GM12878 (cell line): Measurements from ENCODE around the gene CETN1. TPM values are rescaled to one million over a fixed set of nuclear protein-coding genes. Genes with fewer than 3 reads are reported as not detected.

Source experiments
- ATAC-seq: fragments of 200-7000 bp; cut with Tn5 transposase; 3 replicates; pipeline ENCODE4 v1.9.1; 2020; ENCODE audit warnings: mild to moderate bottlenecking, moderate library complexity
- BruUV-seq: library from RNA; stranded (reverse); fragments of 400-500 nt; replicated peaks from 2 replicates; lab custom pipeline; 2021; lab: Mats Ljungman, UMichigan
- CTCF ChIA-PET: fragments of 300-600 bp; sonication (Branson Sonifier 250); formaldehyde crosslinking; extraction: SDS; loops from one replicate; lab custom pipeline; 2021; ENCODE audit warnings: inconsistent platforms; lab: Yijun Ruan, JAX
- POLR2A ChIA-PET: fragments of 350-600 bp; formaldehyde crosslinking; extraction: SDS; loops from one replicate; lab custom pipeline; 2021; ENCODE audit warnings: inconsistent platforms; lab: Charles Lee
- RAD21 ChIA-PET: fragments of 300-600 bp; sonication (Branson Sonifier 250); formaldehyde crosslinking; loops from one replicate; lab custom pipeline; 2023; ENCODE audit warnings: antibody characterized with exemption; ENCODE audit not compliant: unreplicated experiment; lab: Charles Lee
- SMC1A ChIA-PET: fragments of 300-600 bp; sonication (Branson Sonifier 250); formaldehyde crosslinking; loops from one replicate; lab custom pipeline; 2023; ENCODE audit not compliant: unreplicated experiment, uncharacterized antibody; lab: Charles Lee
- DNase-seq: peaks from one replicate; pipeline ENCODE4 v3.0.0-alpha.2; 2011; ENCODE audit warnings: low read depth, low spot score
- FAIRE-seq: peaks from 3 replicates; lab custom pipeline; 2011; peaks lifted over from hg19 to GRCh38; lab: Jason Lieb, UNC
- H2AFZ ChIP-seq: 2 replicates; pipeline ENCODE4 v1.6.0; 2011; ENCODE audit warnings: low read depth, low read length, control low read depth; ENCODE audit not compliant: control insufficient read depth
- H3K27ac ChIP-seq: 2 replicates; pipeline ENCODE4 v1.5.1; 2011; ENCODE audit warnings: control low read depth; ENCODE audit not compliant: control insufficient read depth, insufficient read depth
- H3K27me3 ChIP-seq, 2 experiments: replicated peaks in 1 of 2; 2 replicates each; pipeline versions ENCODE4 v1.6.0 to v1.6.1; 2011; ENCODE audit warnings: low read length in 1 of 2; ENCODE audit not compliant: control insufficient read depth in 2 of 2, insufficient read depth in 2 of 2
- H3K36me3 ChIP-seq, 2 experiments: 2 replicates each; pipeline ENCODE4 v1.5.1; 2011; ENCODE audit warnings: low read length in 1 of 2; ENCODE audit not compliant: control insufficient read depth in 2 of 2, insufficient read depth in 2 of 2
- H3K4me1 ChIP-seq: 2 replicates; pipeline ENCODE4 v1.6.1; 2011; ENCODE audit warnings: mild to moderate bottlenecking, low read length, moderate library complexity, mixed read lengths; ENCODE audit not compliant: control insufficient read depth, insufficient read depth
- H3K4me2 ChIP-seq: 2 replicates; pipeline ENCODE4 v1.6.0; 2011; ENCODE audit warnings: control low read depth; ENCODE audit not compliant: control insufficient read depth, insufficient read depth
- H3K4me3 ChIP-seq: fragments of 200-600 bp; sonication (generic); 2 replicates; pipeline ENCODE4 v1.5.1; 2016
- H3K79me2 ChIP-seq: 2 replicates; pipeline ENCODE4 v1.6.0; 2011; ENCODE audit warnings: low read length; ENCODE audit not compliant: control insufficient read depth, insufficient read depth
- H3K9ac ChIP-seq: 2 replicates; pipeline ENCODE4 v1.8.0; 2011; ENCODE audit warnings: low read length, control low read depth, mixed read lengths; ENCODE audit not compliant: control insufficient read depth, insufficient read depth
- H3K9me3 ChIP-seq: replicated peaks from 3 replicates; pipeline ENCODE4 v1.5.1; 2011; ENCODE audit warnings: mild to moderate bottlenecking, low read length; ENCODE audit not compliant: control insufficient read depth, insufficient read depth
- H4K20me1 ChIP-seq: 2 replicates; pipeline ENCODE4 v1.6.0; 2011; ENCODE audit not compliant: control insufficient read depth, insufficient read depth
- CBFB ChIP-seq: IDR thresholded peaks from 2 replicates; pipeline ENCODE4 v1.6.1; 2016; ENCODE audit warnings: antibody characterized with exemption, low read depth
- CBX3 ChIP-seq: fragments of 200-600 bp; sonication (generic); IDR thresholded peaks from 2 replicates; pipeline ENCODE4 v1.6.1; 2016; ENCODE audit warnings: low read depth, borderline replicate concordance
- FOXK2 ChIP-seq: fragments of 450-650 bp; IDR thresholded peaks from 2 replicates; pipeline ENCODE4 v1.6.1; 2017; ENCODE audit warnings: mild to moderate bottlenecking, moderate library complexity
- RAD51 ChIP-seq: fragments of 450-650 bp; IDR thresholded peaks from 2 replicates; pipeline ENCODE4 v1.6.1; 2016; ENCODE audit warnings: moderate library complexity, mild to moderate bottlenecking, inconsistent platforms
- SIN3A ChIP-seq: IDR thresholded peaks from 2 replicates; pipeline ENCODE4 v1.6.1; 2012; ENCODE audit warnings: low read depth, low read length, improper control_type of control experiment
- SMAD1 ChIP-seq: fragments of 450-650 bp; IDR thresholded peaks from 2 replicates; pipeline ENCODE4 v1.6.1; 2018; ENCODE audit warnings: mild to moderate bottlenecking, low read depth; ENCODE audit not compliant: partially characterized antibody
- WRNIP1 ChIP-seq: IDR thresholded peaks from 2 replicates; pipeline ENCODE4 v1.6.1; 2011; ENCODE audit warnings: low read depth, low read length, improper control_type of control experiment, borderline replicate concordance
- WGBS: methylation state at CpG from one replicate; pipeline ENCODE4 v1.1.6; 2016; ENCODE audit warnings: low lambda C conversion rate; ENCODE audit not compliant: insufficient replicate concordance, insufficient coverage; ENCODE audit errors: missing lambda C conversion rate; 5-methylcytosine and 5-hydroxymethylcytosine counted together
- in situ Hi-C: fragments of 300-500 bp; cut with MboI; formaldehyde crosslinking; loops from 9 replicates; pipeline ENCODE4 v1.14.3; 2018; ENCODE audit warnings: mixed read lengths
- intact Hi-C: fragments of 100-400 bp; cut with micrococcal nuclease; formaldehyde crosslinking; loops from one replicate; pipeline ENCODE4 v1.14.2; 2022; ENCODE audit not compliant: unreplicated experiment
- polyA plus RNA-seq, 11 experiments: library from polyadenylated mRNA; depleted of rRNA in 4 of 11; unstranded in 6 of 11; stranded (reverse) in 5 of 11; fragments of >200 nt; fragmentation: Nextera tagmentation in 4 of 11; fragmentation: Illumina TruSeq in 1 of 11; extraction: Ambion mirVana in 4 of 11; extraction: Trizol in 1 of 11; gene quantifications; 1 replicate in 1 of 11; 2 replicates in 10 of 11; pipeline versions ENCODE4 v1.2.1 to v1.2.3, GENCODE V29; 2011 to 2016; ENCODE audit warnings: inconsistent platforms in 2 of 11, missing spikeins in 2 of 11, low read depth in 1 of 11
- total RNA-seq, 4 experiments: library from RNA; depleted of rRNA in 3 of 4; stranded (reverse); fragments of >200 nt in 3 of 4; fragmentation: Illumina TruSeq in 1 of 4; extraction: Trizol in 1 of 4; gene quantifications; 2 replicates each; pipeline versions ENCODE4 v1.2.1 to v1.2.3, GENCODE V29; 2013 to 2021
- TF ChIP-seq, protein P1 (sequence below): IDR thresholded peaks from 2 replicates; pipeline ENCODE4 v1.6.1; 2012; ENCODE audit warnings: low read depth, low read length, improper control_type of control experiment

Gene CETN1
- total and polyA plus RNA-seq, 10 of the 15 experiments (the other 5 are each of a cell fraction or from before 2014, with no cell fraction given): not detected

DNA sequence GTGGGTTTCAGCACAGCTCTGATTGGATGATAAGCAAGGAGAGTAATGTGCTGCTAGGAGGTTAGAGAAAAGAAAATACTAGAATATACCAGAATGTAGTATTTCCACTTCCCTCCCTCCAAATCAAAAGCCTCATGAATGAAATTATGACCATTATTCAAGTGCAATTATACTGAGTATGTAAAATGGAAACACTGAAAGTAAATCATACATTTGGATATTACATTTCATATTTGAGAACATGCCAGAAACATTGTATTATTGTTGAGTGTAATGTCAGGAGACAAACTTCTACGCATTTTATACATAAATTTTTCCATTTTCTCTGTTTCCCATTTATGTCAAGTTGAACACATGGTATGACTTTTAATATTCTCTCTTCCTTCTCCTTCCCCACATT lies 942 bp upstream of the CETN1 start (continued):
- TF ChIP-seq CBX3 (no peak), FOXK2 (no peak), CBFB (no peak), RAD51 (no peak), WRNIP1 (no peak), SMAD1 (no peak)
- TF ChIP-seq, all 136 proteins: peak for 0

DNA sequence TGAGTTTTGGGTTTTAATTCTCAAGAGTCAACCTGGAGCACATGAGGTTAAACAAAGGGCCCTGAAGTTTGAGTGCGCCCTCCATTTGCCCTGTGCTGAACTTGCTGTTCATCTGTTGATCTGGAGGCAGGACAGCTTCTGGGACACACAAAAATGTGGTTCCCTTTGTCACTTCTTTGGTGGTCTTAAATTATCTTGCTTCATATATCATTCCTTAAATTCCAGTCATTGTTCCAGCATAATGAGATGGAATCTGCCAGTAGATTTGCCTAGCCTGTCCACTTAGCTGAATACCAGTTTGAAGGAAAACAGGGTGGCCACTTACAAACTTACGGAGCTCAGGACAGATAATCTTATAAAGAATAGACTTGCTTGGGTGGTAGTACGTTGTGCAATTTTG lies 916 bp downstream of the CETN1 start:
- POLR2A ChIA-PET: no interaction called here
- no peak overlapping the region for H3K27ac ChIP-seq
- H3K36me3 ChIP-seq: no peaks in the 10 kb centered on the region
- RAD21 ChIA-PET: no interaction called here
- SMC1A ChIA-PET: interaction anchor here (0.6 to 0.8 kb wide), 2 partner anchors 10 to 47 kb away, joined by 3 read pairs; no protein-coding TSS in a partner anchor
- H4K20me1 ChIP-seq: no peaks in the 10 kb centered on the region
- no peak overlapping the region for H3K9ac ChIP-seq
- intact Hi-C loops: no loop called here
- DNase-seq: no peak
- CTCF ChIA-PET: no interaction called here
- no peak overlapping the region for H3K4me3 ChIP-seq
- ATAC-seq: no peak
- BruUV-seq: no TSS peak
- H3K27me3 ChIP-seq: no peaks in the 10 kb centered on the region
- TF ChIP-seq SIN3A: no peak
- TF ChIP-seq RAD51: no peak
- TF ChIP-seq, protein P1, sequence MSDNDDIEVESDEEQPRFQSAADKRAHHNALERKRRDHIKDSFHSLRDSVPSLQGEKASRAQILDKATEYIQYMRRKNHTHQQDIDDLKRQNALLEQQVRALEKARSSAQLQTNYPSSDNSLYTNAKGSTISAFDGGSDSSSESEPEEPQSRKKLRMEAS: no peak
- TF ChIP-seq, all 136 proteins: peak for 0
- no peak overlapping the region for H2AFZ ChIP-seq
- FAIRE-seq: no peak
- in situ Hi-C loops: no loop called here
- H3K79me2 ChIP-seq: no peaks in the 10 kb centered on the region
- no peak overlapping the region for H3K4me2 ChIP-seq
- WGBS: 64% methylated on average over 3 of the region's 3 CpGs
- H3K4me1 ChIP-seq: no peaks in the 10 kb centered on the region
- no peaks in the 10 kb centered on the region for H3K9me3 ChIP-seq
